ENCODE data around the gene TBC1D21.

The TBC1D21 gene

GRCh38 chr15:73908822-73909122, 35.4 kb downstream of the TBC1D21 start:
- no peak for DNase-seq (ENCODE audit: low read depth)

GRCh38 chr15:73909651-73910050, 36.3 kb downstream of the TBC1D21 start:
- no peak for DNase-seq (ENCODE audit: low read depth)

- DNase-seq (ENCODE audit: low read depth) = no peak
These were observed 37.3 kb downstream of the TBC1D21 start for GRCh38 chr15:73910522-73911303.

- no peak for DNase-seq (ENCODE audit: low read depth)
These were observed 38.7 kb downstream of the TBC1D21 start for GRCh38 chr15:73912030-73912596.

- no peak for DNase-seq (ENCODE audit: low read depth)
These were observed 40.8 kb downstream of the TBC1D21 start for GRCh38 chr15:73914145-73914544.

GRCh38 chr15:73915082-73915481, 41.7 kb downstream of the TBC1D21 start:
- DNase-seq (ENCODE audit: low read depth) = peak; percentile 36

- no peak for DNase-seq (ENCODE audit: low read depth)
These were observed 45.4 kb downstream of the TBC1D21 start for GRCh38 chr15:73918784-73919183.

DNA sequence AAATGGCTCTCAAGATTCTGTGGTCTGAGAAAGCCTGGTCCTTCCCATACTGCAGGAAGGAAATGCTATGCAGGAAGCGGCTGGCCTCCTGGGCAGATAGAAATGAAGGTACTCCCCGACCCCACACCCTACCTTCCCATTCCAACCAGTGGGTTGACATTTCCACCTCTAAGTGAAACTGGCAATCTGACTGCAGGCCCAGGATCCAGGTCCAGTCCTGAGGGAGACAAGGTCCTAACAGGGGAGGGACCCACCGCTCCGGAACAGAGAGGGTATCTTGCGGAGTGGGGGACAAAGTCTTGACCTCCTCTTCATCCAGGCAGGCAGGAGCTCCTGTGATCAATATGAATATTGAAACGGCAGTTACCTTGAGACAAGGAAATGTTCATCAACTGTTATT, 46.3 kb downstream of the TBC1D21 start:
- no peak for DNase-seq (ENCODE audit: low read depth)

- DNase-seq (ENCODE audit: low read depth) = no peak
These were observed 48.0 kb downstream of the TBC1D21 start for GRCh38 chr15:73921254-73921925.

DNA sequence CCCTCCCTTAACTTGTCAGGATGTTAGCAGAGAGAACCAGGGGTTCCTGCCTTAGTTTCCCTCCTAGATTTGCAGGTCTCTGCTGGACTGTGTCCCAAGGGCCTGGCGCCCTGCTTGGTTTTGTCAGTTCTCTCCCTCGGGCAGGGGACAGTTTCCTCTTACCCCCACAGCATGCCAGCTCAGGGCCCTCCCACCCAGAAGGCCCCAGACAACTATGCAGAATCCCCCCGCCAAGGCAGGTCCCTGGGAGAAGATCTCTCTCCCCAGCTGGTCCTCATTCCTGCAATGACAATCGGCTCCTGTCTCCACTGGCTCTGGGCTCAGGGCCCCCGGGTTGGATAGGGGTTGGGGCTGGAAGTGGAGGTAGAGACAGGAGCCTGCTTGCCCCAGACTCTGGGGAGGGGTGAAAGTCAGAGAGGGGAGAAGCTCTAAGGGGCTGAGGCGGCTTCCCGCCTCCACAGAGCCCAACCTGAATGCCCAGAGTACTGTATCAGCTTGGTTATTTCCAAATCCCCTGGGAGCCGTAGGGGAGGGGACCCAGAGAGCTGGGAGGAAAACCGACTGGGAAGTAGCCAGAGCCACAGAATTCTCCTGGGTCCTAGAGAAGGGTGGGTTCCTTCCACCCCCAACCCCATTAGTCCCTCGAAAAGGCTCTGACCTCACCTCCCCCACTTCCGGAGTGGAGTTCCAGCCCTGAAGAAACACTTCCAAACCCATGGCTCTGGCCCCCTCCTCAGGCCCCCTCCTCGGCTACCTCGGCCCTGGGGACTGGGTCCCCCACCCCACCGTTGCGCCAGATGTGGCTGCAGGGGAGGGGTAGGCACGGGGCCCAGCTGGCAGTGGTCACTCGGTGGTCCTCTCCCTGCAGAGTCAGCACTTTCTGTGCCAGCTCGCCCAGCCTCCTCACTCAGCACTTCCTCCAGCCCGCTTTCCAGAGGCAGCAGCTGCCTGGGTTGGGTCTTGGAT, 49.1 kb downstream of the TBC1D21 start:
- DNase-seq (ENCODE audit: low read depth) = no peak

GRCh38 chr15:73923156-73923487, 49.8 kb downstream of the TBC1D21 start:
- no peak for DNase-seq (ENCODE audit: low read depth)

- DNase-seq (ENCODE audit: low read depth) = no peak
These were observed 50.3 kb downstream of the TBC1D21 start for GRCh38 chr15:73923488-73924164.

DNA sequence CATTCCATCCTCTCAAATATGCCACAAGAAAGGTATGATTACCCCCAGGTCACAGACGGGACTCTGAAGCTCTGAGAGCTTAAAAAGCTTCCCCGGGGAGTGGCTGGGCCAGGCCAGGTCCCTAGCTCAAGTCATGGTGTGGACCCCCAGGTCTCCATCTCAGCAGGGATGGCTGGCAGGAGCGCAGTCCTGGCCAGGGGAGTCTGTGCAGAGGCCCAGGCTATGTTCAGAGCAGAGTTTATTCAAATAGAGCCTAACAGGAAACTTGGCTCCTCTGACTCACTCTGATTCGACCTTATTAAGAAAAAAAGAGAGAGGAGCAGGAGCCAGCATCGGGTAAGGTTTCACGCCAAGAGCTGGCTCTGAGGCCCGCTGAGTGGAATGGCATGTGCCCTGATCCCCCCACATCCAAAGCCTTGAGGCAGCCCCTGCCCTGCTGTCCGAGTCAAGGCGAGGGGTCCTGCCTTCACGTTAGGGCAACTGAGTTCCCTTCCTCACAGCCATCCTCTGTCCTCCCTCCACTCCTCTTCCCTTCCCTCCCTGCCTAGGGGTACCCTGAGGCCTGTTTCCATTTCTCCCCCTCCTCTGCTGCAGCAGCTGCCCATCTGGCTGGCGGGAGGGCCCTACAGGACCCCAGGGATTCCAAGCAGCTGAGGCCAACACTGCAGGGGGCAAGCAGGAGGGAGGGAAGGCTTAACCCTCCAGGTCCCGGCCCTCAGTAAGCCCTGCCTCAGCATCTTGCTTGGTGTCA, 51.0 kb downstream of the TBC1D21 start:
- DNase-seq (ENCODE audit: low read depth) = peak; percentile 91

DNA sequence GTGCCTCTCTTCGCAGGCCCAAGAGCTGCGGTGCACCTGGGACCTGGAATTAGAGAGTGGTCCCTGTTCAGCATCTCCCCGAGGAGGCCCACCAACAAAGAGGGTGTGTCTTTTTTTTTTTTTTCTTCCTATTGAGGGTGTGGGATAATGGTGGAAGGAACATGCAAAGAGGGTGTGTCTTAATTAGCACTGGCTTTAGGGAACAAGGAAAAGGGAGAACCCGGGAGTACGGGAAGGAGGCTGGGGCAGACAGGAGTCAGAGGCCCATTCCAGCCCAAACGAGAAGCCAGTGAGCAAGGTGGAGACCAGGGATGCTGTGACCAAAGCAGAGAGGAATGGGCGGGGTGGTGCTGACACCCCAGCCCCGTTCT, 52.5 kb downstream of the TBC1D21 start:
- DNase-seq (ENCODE audit: low read depth) = no peak

DNA sequence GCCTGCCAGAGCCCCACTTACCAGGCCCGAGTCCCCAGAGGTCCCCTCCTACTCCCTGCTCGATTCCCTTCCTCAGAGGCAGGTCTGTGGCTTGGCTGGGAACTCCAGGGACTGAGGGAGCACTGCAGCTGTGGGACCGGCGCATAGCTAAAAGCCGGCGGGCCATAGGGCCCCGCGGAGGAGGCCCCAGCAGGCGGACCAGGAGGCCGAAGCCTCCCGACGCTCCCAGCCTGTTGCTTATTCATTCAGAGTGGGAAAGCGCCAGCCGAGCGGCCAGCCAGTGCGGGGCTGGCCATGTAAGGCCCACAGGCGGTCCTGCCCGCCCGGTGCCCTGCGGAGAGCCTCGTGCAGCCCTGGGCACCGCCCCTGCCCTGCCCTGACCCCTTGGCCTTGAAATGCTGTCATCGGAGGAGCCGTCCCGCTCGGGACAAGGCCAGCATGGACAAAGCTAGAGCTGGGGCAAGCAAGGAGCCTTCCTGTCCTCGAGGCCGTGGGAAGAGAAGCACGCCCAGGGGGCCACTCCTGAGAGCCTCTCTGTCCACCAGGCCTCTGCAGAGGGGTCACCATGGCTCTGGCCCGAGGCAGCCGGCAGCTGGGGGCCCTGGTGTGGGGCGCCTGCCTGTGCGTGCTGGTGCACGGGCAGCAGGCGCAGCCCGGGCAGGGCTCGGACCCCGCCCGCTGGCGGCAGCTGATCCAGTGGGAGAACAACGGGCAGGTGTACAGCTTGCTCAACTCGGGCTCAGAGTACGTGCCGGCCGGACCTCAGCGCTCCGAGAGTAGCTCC, 53.0 kb downstream of the TBC1D21 start, which contains the start of gene LOXL1:
Gene LOXL1, plus strand, starts transcription at position 244 of the 784 bp plus-strand sequence. Its CDS starts 322 bp downstream, at position 566.
- DNase-seq (ENCODE audit: low read depth) = peak; percentile 92

DNA sequence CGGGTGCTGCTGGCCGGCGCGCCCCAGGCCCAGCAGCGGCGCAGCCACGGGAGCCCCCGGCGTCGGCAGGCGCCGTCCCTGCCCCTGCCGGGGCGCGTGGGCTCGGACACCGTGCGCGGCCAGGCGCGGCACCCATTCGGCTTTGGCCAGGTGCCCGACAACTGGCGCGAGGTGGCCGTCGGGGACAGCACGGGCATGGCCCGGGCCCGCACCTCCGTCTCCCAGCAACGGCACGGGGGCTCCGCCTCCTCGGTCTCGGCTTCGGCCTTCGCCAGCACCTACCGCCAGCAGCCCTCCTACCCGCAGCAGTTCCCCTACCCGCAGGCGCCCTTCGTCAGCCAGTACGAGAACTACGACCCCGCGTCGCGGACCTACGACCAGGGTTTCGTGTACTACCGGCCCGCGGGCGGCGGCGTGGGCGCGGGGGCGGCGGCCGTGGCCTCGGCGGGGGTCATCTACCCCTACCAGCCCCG, 53.7 kb downstream of the TBC1D21 start:
- peak; percentile 44 for DNase-seq (ENCODE audit: low read depth)

DNA sequence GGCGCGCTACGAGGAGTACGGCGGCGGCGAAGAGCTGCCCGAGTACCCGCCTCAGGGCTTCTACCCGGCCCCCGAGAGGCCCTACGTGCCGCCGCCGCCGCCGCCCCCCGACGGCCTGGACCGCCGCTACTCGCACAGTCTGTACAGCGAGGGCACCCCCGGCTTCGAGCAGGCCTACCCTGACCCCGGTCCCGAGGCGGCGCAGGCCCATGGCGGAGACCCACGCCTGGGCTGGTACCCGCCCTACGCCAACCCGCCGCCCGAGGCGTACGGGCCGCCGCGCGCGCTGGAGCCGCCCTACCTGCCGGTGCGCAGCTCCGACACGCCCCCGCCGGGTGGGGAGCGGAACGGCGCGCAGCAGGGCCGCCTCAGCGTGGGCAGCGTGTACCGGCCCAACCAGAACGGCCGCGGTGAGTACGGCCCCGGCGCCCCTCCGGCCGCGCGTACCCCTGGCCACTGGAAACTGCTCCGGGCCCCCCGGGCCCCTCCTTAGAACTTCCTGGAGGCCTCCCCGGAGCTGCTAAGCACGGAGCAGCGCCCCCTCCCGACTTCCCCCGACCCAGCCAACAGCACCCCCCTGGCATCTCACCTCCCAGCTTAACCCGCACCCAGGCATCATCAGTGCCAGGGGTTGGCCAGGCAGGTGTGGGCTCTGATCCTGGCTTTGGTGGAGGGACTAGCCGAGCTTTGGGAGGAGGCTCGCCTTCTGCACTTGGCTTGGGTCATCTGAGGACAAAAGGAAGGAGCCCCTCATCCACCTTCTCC, 54.3 kb downstream of the TBC1D21 start:
- DNase-seq (ENCODE audit: low read depth) = peak; percentile 59

GRCh38 chr15:73928241-73928579, 54.8 kb downstream of the TBC1D21 start:
- no peak for DNase-seq (ENCODE audit: low read depth)

DNA sequence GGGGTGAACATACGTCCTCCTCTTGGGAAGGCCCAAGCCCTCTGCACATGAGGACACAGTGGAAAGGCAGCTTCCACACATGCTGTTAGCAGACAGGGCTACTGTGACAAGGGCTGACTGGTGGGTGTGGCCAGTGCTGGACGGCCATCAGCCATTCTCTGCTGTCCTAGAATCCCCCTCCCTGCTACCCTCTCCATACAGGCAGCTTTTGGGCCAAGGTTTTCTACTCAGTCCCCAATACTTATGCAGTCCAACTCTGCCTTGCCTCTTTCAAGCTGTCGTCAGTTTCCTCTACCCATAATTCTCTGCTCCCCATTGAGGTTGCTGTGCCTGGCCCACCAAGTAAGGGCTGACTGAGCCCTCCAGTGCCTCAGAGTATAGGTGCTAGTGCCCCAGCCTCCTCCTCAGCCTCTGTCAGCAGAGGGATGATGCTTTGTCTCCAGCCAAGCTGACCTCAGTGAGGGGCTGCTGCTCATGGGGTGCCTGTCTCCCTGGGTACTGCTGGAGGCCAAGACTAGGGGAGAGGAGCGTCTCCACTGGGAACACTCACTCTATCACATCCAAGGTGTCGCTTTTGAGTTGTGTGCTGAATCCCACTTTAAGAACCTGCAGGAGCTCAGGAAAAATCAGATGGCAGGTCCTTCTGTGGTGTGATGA, 55.7 kb downstream of the TBC1D21 start:
- DNase-seq (ENCODE audit: low read depth) = no peak
